Brain microvascular endothelial cell (primary cell): ENCODE data around the gene SLC31A2.

Experiments
- DNase-seq: peaks from one replicate; pipeline ENCODE4 v3.0.0-alpha.2; 2020
- H3K27ac ChIP-seq: fragments of 250-450 bp; sonication (Bioruptor Pico); 2 replicates; pipeline ENCODE4 v1.5.1; 2020; ENCODE audit warnings: mild to moderate bottlenecking, moderate library complexity
- H3K27me3 ChIP-seq: fragments of 250-450 bp; sonication (Bioruptor Pico); replicated peaks from 2 replicates; pipeline ENCODE4 v1.5.1; 2020; ENCODE audit warnings: mild to moderate bottlenecking
- H3K36me3 ChIP-seq: fragments of 250-450 bp; sonication (Bioruptor Pico); replicated peaks from 2 replicates; pipeline ENCODE4 v1.5.1; 2020; ENCODE audit warnings: mild to moderate bottlenecking
- H3K4me3 ChIP-seq: 2 replicates; pipeline ENCODE4 v1.5.1; 2011; ENCODE audit warnings: low read depth, mild to moderate bottlenecking, control low read depth, low read length, moderate library complexity
- CTCF ChIP-seq: IDR thresholded peaks from 2 replicates; pipeline ENCODE4 v1.5.1; 2011; ENCODE audit warnings: low read depth, mild to moderate bottlenecking, moderate library complexity, low read length, control low read depth, inconsistent platforms; ENCODE audit errors: missing control alignments
- in situ Hi-C: cut with HindIII; loops from 2 replicates; pipeline ENCODE4 v1.10.0; 2017; ENCODE audit warnings: low sequenced_read_pairs, low pct_ligation_motif_present

SLC31A2 gene

GRCh38 chr9:113155911-113156588 lies 5.2 kb downstream of the SLC31A2 start:
- in situ Hi-C loops: no loop called here
- TF ChIP-seq CTCF: no peak
- Histone ChIP-seq H3K36me3 (peaks cover 10% of the 10 kb centered on the region), H3K4me3 (no peak overlapping the region), H3K27ac (no peak overlapping the region), H3K27me3 (no peaks in the 10 kb centered on the region)
- DNase-seq: no peak

GRCh38 chr9:113156880-113157279 lies 6.1 kb downstream of the SLC31A2 start:
- no peaks in the 10 kb centered on the region for H3K27me3 ChIP-seq
- no peak for TF ChIP-seq CTCF
- no peak overlapping the region for H3K27ac ChIP-seq
- in situ Hi-C loops: no loop called here
- DNase-seq: no peak
- no peak overlapping the region for H3K4me3 ChIP-seq
- H3K36me3 ChIP-seq: peaks cover 17% of the 10 kb centered on the region

- TF ChIP-seq CTCF: no peak
- in situ Hi-C loops: no loop called here
- no peak overlapping the region for H3K27ac ChIP-seq
Measured at GRCh38 chr9:113158446-113158845, 7.6 kb downstream of the SLC31A2 start.

GRCh38 chr9:113160571-113160970 lies 9.8 kb downstream of the SLC31A2 start:
- Histone ChIP-seq H3K36me3 (peaks cover 35% of the 10 kb centered on the region), H3K27me3 (no peaks in the 10 kb centered on the region), H3K4me3 (no peak overlapping the region), H3K27ac (no peak overlapping the region)
- no peak for TF ChIP-seq CTCF
- DNase-seq: no peak
- in situ Hi-C loops: no loop called here

More at GRCh38 chr9:113158446-113158845, 7.6 kb downstream of the SLC31A2 start:
- peaks cover 27% of the 10 kb centered on the region for H3K36me3 ChIP-seq
- no peak overlapping the region for H3K4me3 ChIP-seq
- no peaks in the 10 kb centered on the region for H3K27me3 ChIP-seq
- DNase-seq: no peak

- DNase-seq: no peak
- peaks cover 59% of the 10 kb centered on the region for H3K36me3 ChIP-seq
- TF ChIP-seq CTCF: no peak
- no peak overlapping the region for H3K4me3 ChIP-seq
- in situ Hi-C loops: no loop called here
- H3K27me3 ChIP-seq: no peaks in the 10 kb centered on the region
- no peak overlapping the region for H3K27ac ChIP-seq
Measured at GRCh38 chr9:113163001-113163400, 12.2 kb downstream of the SLC31A2 start.
